NCI-H748 (cell line): Measurements from ENCODE around the gene RGS7.
A peak's percentile ranks its signal among the peaks of the same experiment; 100 is the strongest.

Experiments
- DNase-seq: peaks from one replicate; lab custom pipeline; 2025; ENCODE audit not compliant: unreplicated experiment; lab: John Stamatoyannopoulos, UW

Gene RGS7

GRCh38 chr1:240854367-240854766 lies 502.6 kb downstream of the RGS7 start:
- DNase-seq, result no peak

DNA sequence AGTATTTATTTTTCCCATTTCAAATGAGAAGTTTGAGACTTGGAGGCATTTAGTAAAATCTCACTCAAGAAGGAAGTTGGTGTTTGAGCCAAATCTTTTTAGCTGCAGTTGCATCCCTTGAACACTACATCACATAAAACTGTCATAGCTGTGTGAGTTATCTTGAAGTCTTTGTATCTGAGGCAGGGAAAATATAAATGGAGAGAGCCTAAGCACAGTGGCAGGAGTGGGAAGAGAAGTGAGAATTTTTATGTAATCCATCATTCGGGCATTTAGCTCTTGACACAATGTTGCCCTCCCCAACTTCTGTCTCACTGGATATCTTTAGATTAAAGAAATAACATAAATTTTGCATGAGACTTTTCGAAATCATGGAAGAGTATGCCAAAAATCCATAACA lies 509.7 kb downstream of the RGS7 start:
- no peak for DNase-seq

- no peak for DNase-seq
These were observed 512.5 kb downstream of the RGS7 start for GRCh38 chr1:240844486-240844885.

DNA sequence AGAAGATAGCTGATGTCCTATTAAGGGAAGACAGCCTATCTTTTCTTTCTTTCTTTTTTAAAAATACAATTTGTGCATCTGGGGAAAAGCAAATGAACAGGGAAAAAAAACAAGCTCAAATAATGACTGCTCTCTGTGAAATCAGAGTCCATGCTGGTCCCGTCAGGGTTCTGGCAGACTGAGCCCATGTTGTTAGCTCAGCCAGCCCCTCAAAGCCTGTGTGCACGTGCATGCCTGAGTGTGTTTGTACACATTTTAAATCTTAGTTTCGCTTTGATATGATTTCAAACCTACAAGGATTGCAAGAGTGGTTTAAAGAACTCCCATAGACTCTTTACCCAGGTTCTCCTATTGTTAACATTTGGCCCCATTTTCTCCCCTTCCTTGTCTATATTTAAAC lies 513.2 kb downstream of the RGS7 start:
- no peak for DNase-seq

DNA sequence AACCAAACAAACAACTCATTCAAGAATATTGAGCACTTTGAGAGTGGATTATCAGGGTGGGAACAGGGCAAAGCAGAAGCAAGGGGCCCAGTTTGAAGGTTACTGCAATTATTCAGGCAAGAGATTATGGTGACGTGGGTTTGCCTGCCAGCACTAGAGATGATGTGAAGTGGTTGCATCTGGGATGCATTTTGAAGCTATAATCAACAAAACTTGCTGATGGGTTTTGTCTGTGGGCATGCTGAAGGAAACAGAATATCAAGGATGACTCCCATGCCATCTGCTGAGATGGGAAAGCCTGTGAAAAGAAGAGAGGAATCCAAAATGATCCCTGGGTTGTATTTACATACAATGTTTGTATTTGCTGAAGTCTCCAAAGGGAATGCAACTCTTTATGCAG lies 520.7 kb downstream of the RGS7 start:
- DNase-seq, result no peak

DNA sequence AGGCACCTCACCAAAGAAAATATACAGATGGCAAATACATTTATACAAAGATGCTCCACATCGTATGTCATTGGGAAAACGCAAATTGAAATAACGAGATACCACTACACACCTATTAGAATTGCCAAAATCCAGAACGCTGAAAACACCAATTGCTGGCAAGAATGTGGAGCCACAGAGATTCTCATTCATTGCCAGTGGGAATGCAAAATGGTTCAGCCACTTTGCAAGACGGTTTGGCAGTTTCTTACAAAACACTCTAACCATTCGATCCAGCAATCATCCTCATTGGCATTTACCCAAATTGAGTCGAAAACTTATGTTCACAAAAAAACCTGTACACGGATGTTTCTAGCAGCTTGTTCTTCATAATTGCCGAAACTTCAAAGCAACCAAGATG lies 521.7 kb downstream of the RGS7 start:
- no peak for DNase-seq

- DNase-seq, result no peak
These were observed 523.9 kb downstream of the RGS7 start for GRCh38 chr1:240833075-240833474.

DNA sequence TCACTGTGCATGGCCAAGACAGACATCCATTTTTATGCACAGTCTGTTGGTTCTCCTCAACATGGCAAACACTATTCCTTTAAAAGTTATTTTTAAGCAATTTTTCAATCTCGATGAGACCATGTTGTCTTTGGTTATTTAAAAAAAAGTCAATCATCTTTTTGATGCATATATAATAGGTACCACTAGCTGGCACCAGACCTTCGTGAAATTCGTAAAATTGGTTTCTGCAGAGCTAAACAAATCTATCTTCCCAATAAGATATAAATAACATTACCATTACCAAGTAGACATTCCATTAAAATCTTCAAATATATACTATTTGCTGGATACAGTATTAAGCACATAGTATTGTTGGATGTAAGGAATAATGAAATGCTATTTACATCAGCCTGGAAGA lies 525.1 kb downstream of the RGS7 start:
- DNase-seq, result no peak

DNA sequence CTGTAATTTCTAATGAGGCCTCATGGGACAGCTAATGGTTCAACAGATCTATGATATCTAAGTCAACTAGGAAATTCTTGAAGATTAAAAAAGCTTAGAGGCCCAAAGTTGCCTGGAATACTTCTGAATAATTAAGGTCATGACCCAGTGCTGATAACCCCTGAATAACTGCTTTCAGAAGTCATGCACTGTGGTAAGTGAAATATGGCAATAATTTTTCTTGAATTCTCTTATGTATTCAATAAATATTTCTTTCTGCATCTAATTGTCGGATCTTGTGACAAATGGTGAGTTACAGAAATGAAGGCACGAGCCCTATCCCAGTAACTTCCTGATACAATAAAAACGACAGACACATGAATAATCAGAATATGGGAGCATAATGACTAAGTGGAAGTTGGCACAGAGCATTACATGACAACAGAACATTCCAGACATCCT lies 525.8 kb downstream of the RGS7 start:
- no peak for DNase-seq

DNA sequence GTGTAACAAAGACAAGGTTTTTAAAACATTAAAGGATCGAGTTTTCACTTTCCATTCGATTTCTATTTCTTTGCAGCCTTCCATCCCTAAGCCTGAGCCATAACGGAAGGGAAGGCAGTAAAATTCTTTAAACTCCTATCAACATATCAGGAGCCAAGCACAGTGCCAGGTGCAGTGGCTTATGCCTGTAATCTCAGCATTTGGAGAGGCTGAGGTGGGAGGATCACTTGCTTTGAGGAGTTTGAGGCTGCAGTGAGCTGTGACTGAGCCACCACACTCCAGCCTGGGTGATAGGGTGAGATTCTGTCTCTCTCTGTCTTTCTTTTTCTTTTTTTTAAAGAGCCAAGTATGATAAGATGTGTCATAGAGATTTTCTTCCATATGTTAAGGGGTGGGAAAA lies 527.5 kb downstream of the RGS7 start:
- DNase-seq, result no peak

DNA sequence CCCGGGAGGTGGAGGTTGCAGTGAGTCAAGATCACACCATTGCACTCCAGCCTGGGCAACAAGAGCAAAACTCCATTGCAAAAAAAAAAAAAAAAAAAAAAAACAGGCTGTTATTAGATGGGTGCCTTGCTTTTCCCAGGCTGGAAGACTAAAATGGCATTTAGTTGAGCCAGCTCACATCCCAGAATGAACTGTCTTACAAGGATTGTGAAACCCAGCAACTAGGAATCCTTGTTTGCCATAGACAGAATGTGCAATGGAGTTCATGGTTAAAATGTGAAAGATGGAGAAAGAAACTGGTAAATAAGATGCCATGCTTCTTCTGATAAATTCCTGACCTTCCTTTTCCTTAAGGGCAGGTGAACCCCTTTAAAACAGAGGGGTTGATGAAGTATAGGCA lies 529.2 kb downstream of the RGS7 start:
- no peak for DNase-seq

DNA sequence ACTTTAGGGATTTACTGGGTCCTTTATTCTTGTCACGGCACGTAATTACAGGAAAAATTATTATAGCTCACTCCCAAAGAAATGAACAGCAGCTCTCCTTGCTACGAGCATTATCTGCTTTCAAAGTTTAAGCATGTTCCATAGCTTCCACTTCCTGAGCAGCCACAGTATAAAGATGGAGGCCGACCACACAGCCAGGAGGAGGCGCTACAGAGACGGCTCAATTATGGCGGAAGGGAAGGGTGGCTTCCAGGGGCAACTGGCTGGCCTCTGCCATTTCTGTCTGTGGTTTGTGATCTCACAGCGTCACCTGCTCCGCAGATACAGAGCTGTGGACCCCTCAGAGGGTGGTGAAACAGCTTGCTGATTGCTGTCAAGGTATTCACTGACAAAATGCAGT lies 532.8 kb downstream of the RGS7 start:
- DNase-seq, result no peak

- DNase-seq, result no peak
These were observed 533.6 kb downstream of the RGS7 start for GRCh38 chr1:240823357-240823756.

- no peak for DNase-seq
These were observed 535.1 kb downstream of the RGS7 start for GRCh38 chr1:240821925-240822324.

DNA sequence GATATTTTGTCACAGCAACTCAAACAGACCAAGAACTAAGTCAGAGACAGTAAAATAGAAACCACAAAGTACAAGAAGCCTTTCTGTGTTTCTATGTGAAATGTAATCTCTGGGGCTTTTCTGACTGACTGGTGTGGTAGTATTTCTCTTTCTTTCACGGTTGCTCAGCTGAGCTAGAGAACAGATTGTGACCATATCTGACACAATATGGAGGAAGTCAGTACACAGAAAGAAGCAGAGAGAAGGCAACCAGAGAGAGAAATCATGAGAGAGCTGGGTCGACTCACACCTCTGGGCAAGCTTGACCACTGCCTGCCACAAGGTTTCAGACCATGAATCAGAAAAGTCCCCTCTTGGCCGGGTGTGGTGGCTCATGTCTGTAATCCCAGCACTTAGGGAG lies 536.2 kb downstream of the RGS7 start:
- no peak for DNase-seq

DNA sequence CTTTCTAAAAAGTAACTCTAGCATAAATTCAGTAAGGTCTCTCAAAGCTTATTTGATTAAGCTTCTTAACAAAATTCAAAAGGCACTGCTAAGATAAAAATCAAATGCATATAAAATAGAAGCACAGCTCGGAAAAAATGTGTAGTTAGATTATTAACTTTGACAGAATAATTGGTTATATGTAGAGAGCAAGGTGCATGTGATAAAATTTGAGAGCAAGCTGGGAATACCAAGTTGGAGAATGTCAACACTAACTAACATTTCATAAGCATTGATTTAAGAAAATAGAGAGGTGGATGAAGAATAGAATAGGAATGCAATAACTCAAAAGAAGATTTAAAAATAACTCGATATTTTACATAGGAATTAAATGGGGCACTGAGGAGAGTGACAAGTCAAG lies 540.5 kb downstream of the RGS7 start:
- no peak for DNase-seq

DNA sequence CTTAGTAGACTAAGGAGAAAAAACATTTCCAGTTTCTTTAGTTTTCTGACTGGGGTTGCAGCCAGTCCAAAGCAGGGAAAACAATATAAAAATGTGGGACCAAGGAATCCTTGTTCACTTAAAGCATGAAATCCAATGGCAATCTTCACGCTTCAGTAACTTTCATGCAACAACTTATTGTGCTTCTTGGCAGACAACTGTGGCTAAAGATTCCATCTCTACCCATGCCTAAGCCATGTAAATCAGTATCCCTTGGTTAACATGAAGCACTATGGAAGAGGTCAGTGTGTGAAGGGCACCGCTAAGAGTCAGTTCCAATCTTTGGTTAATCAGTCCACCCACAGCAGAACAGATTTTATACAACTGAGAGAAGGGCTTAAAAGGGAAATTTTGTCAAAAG lies 543.3 kb downstream of the RGS7 start:
- DNase-seq, result no peak

- DNase-seq, result no peak
These were observed 545.7 kb downstream of the RGS7 start for GRCh38 chr1:240811256-240811655.

DNA sequence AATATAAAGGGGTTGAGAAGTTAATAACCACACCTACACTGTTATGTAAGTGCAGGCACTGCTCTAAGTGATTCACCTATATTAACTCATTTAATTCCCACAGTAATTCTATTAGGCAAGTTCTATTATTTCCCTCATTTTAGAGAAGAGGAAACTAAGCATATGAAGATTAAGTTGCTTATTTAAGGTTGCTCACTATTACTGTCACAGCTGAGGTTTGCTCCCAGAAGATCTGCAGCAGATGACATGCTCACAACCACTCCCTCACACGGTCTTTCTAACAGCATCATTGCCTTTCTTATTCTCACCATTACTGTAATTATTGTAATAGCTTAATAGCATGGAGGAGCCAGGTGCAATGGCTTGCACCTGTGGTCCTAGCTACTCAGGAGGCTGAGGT lies 548.6 kb downstream of the RGS7 start:
- DNase-seq, result peak; percentile 53

DNA sequence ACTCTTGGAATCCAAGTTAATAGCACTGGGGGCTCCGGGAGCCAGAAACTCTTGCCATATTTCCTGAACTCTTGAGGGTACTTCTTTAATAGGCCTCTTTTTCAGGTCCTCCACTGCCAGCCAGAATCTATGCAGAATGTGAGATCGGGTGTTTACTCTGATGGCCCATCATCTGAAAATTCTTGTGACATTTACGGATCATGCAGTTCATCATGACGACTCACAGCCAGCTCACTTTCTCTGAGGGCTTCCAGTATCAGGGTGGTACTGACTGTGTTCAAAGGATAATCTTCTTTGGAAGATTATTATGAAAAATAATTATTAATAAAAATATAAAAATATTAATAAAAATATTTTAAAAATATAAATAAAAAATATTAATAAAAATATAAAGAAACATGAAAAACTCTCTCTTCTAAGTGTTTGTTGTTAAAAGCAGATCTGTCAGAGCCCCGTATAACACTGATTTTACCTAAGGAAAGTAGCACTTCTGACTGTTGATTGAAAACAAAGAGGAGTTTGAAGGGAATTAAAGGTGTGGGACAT lies 550.7 kb downstream of the RGS7 start:
- no peak for DNase-seq

GRCh38 chr1:240804475-240804874 lies 552.5 kb downstream of the RGS7 start:
- DNase-seq, result no peak

- DNase-seq, result peak; percentile 18
These were observed 553.9 kb downstream of the RGS7 start for GRCh38 chr1:240803151-240803550.

DNA sequence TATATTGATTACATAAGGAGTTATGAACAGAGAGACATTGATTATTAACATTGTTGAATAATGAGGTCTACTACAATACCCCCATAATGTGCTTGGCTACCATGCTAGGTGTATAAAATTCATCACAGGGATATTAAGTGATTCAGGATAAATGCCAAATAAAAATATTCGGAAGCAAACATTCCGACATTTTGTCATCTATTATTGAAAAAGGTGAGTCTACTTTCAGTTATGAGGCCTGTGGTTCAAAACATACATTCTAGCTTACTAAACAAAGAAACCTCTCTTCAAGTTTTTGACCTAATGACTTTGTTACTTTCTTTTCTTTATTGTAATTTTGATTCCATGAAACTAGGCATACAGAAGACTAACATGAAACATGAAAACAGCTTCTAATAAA lies 554.7 kb downstream of the RGS7 start:
- DNase-seq, result no peak

- DNase-seq, result no peak
These were observed 555.6 kb downstream of the RGS7 start for GRCh38 chr1:240801442-240801841.
